Activated CD8-positive, alpha-beta memory T cell treated with anti-CD3 and anti-CD28 coated beads for 36 hours (primary cell): Measurements from ENCODE around the gene C11orf98. TPM values are rescaled to one million over a fixed set of nuclear protein-coding genes. Genes with fewer than 3 reads are reported as not detected.
"Not testable (repeated sequence)": the region's sequence is repeated elsewhere in the genome, so short reads cannot be mapped to it uniquely, and the experiment has no call there.

Experiments
- CTCF ChIA-PET: fragments of 350-600 bp; sonication (Branson Sonifier 250); formaldehyde crosslinking; loops from one replicate; lab custom pipeline; 2021; ENCODE audit warnings: antibody characterized with exemption; lab: Charles Lee
- POLR2A ChIA-PET: fragments of 350-600 bp; sonication (Branson Sonifier 250); formaldehyde crosslinking; loops from one replicate; lab custom pipeline; 2021; ENCODE audit warnings: antibody characterized with exemption; lab: Charles Lee
- total RNA-seq, 2 experiments: library from RNA; stranded (reverse); gene quantifications; one replicate each; pipeline ENCODE4 v1.2.3, GENCODE V29; 2021

Gene C11orf98
- total RNA-seq, 2 experiments from 2014 or later, result 160 to 172 TPM

- ChIA-PET POLR2A (interaction anchor here (0.6 to 5.1 kb wide), 7 partner anchors 19 to 141 kb away, joined by 3 to 45 read pairs (median 6); partner anchors contain the start of genes B3GAT3, C11orf98, CSKMT and LBHD1), CTCF (interaction anchor here (3.2 kb wide), 1 partner anchor 18 kb away, joined by 9 read pairs; the partner anchor contains the start of genes C11orf98 and CSKMT)
Observed at GRCh38 chr11:62646825-62647608, 18.0 kb downstream of the C11orf98 start.

GRCh38 chr11:62645946-62646824 is 18.8 kb downstream of the C11orf98 start, which contains the start of gene GANAB:
TSS of gene GANAB (minus strand) at chr11:62646613. CDS start at chr11:62646599, 14 bp downstream.
- POLR2A ChIA-PET, result interaction anchor here (0.5 to 5.1 kb wide), 11 partner anchors 11 to 141 kb away, joined by 3 to 45 read pairs (median 4); partner anchors contain the start of genes B3GAT3, C11orf98, CSKMT and LBHD1
- CTCF ChIA-PET, result interaction anchor here (0.8 to 3.2 kb wide), 7 partner anchors 11 to 221 kb away, joined by 3 to 9 read pairs (median 3); partner anchors contain the start of genes C11orf98, CSKMT, EML3 and TUT1

GRCh38 chr11:62645671-62645945 is 19.4 kb downstream of the C11orf98 start:
- ChIA-PET POLR2A (interaction anchor here (0.8 to 5.1 kb wide), 6 partner anchors 12 to 54 kb away, joined by 3 to 45 read pairs (median 6); partner anchors contain the start of genes C11orf98, CSKMT, LBHD1 and TUT1), CTCF (interaction anchor here (0.8 to 3.2 kb wide), 7 partner anchors 11 to 221 kb away, joined by 3 to 9 read pairs (median 3); partner anchors contain the start of genes C11orf98, CSKMT, EML3 and TUT1)

- POLR2A ChIA-PET, result interaction anchor here (0.7 to 3.3 kb wide), 3 partner anchors 21 to 27 kb away, joined by 4 to 24 read pairs (median 4); partner anchors contain the start of genes C11orf98, CSKMT, LBHD1 and UQCC3
- CTCF ChIA-PET, result interaction anchor here (0.8 to 3.2 kb wide), 2 partner anchors 21 to 29 kb away, joined by 3 to 9 read pairs; partner anchors contain the start of genes C11orf98 and CSKMT
Observed at GRCh38 chr11:62644220-62644619, 20.8 kb downstream of the C11orf98 start.

- CTCF ChIA-PET, result interaction anchor here (2.5 kb wide), 1 partner anchor 9 kb away, joined by 10 read pairs; no protein-coding TSS in a partner anchor
- POLR2A ChIA-PET, result no interaction called here
Observed at GRCh38 chr11:62632492-62632891, 32.5 kb downstream of the C11orf98 start.

DNA sequence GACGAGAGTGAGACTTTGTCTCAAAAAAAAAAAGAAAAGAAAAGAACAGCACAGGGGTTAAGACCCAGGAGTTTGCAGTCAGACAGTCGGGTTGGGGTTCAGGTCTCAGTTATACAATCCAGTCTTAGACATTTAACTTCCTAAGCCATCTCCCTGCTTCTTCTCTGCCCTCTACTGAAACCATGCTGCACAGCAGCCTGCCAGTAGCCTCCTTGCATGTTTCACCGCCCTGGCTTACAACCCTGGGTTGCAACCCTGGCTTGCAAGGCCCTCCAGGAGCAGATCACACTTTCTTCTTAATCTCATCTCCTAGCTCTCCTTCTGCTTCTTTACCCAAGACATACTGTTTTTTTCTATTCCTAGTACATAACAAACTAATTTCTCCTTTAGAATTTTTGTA is 37.3 kb downstream of the C11orf98 start:
- CTCF ChIA-PET, result interaction anchor here (1.0 kb wide), 1 partner anchor 17 kb away, joined by 3 read pairs; no protein-coding TSS in a partner anchor
- POLR2A ChIA-PET, result no interaction called here

DNA sequence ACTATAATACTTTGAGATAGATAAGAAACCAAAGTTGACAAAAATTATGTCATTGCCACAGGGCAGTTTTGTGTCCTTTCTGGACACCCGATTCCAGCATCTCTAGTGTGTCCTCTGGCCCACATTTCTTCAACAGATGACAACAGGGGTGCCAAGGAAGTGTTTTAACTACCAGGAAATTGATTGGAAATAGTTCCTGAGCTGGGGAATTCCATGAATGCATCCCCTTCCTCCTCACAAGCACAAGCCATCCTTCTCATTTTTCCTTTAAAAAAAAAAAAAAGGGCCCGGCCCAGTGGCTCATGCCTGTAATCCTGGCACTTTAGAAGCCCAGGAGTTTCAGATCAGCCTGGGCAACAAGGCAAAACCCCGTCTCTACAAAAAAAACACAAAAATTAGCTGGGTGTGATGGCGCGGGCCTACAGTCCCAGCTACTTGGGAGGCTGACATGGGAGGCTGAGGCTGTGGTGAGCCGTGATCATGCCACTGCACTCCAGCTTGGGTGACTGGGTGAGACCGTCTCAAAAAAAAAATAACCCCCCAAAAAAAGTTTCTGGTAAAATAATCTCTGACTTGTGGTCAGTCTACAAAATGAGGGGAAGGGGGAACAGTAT is 42.4 kb downstream of the C11orf98 start:
- CTCF ChIA-PET, result interaction anchor here (0.6 to 2.4 kb wide), 7 partner anchors 9 to 239 kb away, joined by 3 to 10 read pairs (median 5); partner anchors contain the start of genes ROM1 and TUT1
- POLR2A ChIA-PET, result interaction anchor here (0.7 to 2.1 kb wide), 12 partner anchors 9 to 166 kb away, joined by 3 to 13 read pairs (median 4); partner anchors contain the start of genes C11orf98, CSKMT, EEF1G and EML3

- ChIA-PET POLR2A (interaction anchor here (0.6 to 2.1 kb wide), 19 partner anchors 9 to 167 kb away, joined by 3 to 13 read pairs (median 5); partner anchors contain the start of genes C11orf98, CSKMT, EEF1G and EML3), CTCF (interaction anchor here (0.6 to 2.4 kb wide), 9 partner anchors 8 to 72 kb away, joined by 3 to 10 read pairs (median 5); partner anchors contain the start of genes C11orf98, CSKMT, INTS5 and LBHD1)
Observed at GRCh38 chr11:62621567-62622470, 43.2 kb downstream of the C11orf98 start, which contains the start of gene B3GAT3. TSS of gene B3GAT3 (minus strand) at chr11:62621986. CDS start at chr11:62621947, 39 bp downstream.

- POLR2A ChIA-PET, result interaction anchor here (0.6 to 2.1 kb wide), 13 partner anchors 8 to 263 kb away, joined by 3 to 13 read pairs (median 7); partner anchors contain the start of genes C11orf98, CSKMT, EML3 and GANAB
- CTCF ChIA-PET, result interaction anchor here (1.0 to 2.4 kb wide), 6 partner anchors 8 to 51 kb away, joined by 3 to 10 read pairs (median 4); partner anchors contain the start of genes C11orf98, CSKMT, INTS5 and LBHD1
Observed at GRCh38 chr11:62621027-62621566, 43.9 kb downstream of the C11orf98 start.

- POLR2A ChIA-PET, result not testable (repeated sequence)
- CTCF ChIA-PET, result interaction anchor here (0.9 to 1.6 kb wide), 4 partner anchors 24 to 170 kb away, joined by 3 read pairs; partner anchors contain the start of genes C11orf98, CSKMT and TMEM179B
Observed at GRCh38 chr11:62616957-62617356, 48.1 kb downstream of the C11orf98 start.

GRCh38 chr11:62615521-62615920 is 49.5 kb downstream of the C11orf98 start:
- ChIA-PET CTCF (interaction anchor here (0.6 to 1.6 kb wide), 3 partner anchors 27 to 172 kb away, joined by 3 read pairs; partner anchors contain the start of gene TMEM179B), POLR2A (interaction anchor here (0.6 to 0.7 kb wide), 2 partner anchors 16 to 108 kb away, joined by 3 read pairs; no protein-coding TSS in a partner anchor)

- ChIA-PET CTCF (no interaction called here), POLR2A (no interaction called here)
Observed at GRCh38 chr11:62614275-62614674, 50.7 kb downstream of the C11orf98 start.

- ChIA-PET POLR2A (interaction anchor here (0.6 to 4.0 kb wide), 4 partner anchors 8 to 52 kb away, joined by 3 to 12 read pairs (median 4); partner anchors contain the start of genes B3GAT3, C11orf98, CSKMT and EEF1G), CTCF (interaction anchor here (0.8 to 6.1 kb wide), 4 partner anchors 8 to 40 kb away, joined by 4 to 46 read pairs (median 4); partner anchors contain the start of genes B3GAT3, INTS5 and TUT1)
Observed at GRCh38 chr11:62613291-62613778, 51.7 kb downstream of the C11orf98 start.
